ENCODE results near the gene TRPM3. TPM values are rescaled to one million over a fixed set of nuclear protein-coding genes. Genes with fewer than 3 reads are reported as not detected.

The TRPM3 gene
- total RNA-seq, 1 experiment from 2014 or later = 5.4 TPM

GRCh38 chr9:70579686-70580085 lies 541.7 kb downstream of the TRPM3 start (continued):
- TF ChIP-seq ZNF425 (CRISPR knock-in tag; conservative IDR thresholded peaks at IDR 0.05) (no peak), ZNF138 (CRISPR knock-in tag; conservative IDR thresholded peaks at IDR 0.05) (no peak), USF1 (CRISPR knock-in tag; IDR thresholded peaks at IDR 0.05) (no peak)

GRCh38 chr9:70578720-70579119 lies 542.7 kb downstream of the TRPM3 start:
- ChIA-PET CTCF (interaction anchor here (1.2 kb wide), 1 partner anchor 24 kb away, joined by 3 read pairs; no protein-coding TSS in a partner anchor), POLR2A (no interaction called here)
- no peak overlapping the region for H3K27ac Mint-ChIP-seq
- H3K4me3 Mint-ChIP-seq = no peak overlapping the region
- no peaks in the 10 kb centered on the region for H3K27me3 Mint-ChIP-seq (ENCODE audit: low read depth)
- TF ChIP-seq JAZF1 (CRISPR knock-in tag; IDR thresholded peaks at IDR 0.05) (no peak), ETV6 (CRISPR knock-in tag; IDR thresholded peaks at IDR 0.05) (no peak), E2F5 (CRISPR knock-in tag; IDR thresholded peaks at IDR 0.05) (no peak)
- H3K36me3 Mint-ChIP-seq = no peaks in the 10 kb centered on the region
- peaks cover 13% of the 10 kb centered on the region for H3K4me1 Mint-ChIP-seq
- ATAC-seq (no peak), DNase-seq (ENCODE audit: low spot score) (no peak)
- no peaks in the 10 kb centered on the region for H3K9me3 Mint-ChIP-seq

GRCh38 chr9:70577671-70578070 lies 543.8 kb downstream of the TRPM3 start:
- Mint-ChIP-seq H3K4me1 (peaks cover 16% of the 10 kb centered on the region), H3K9me3 (no peaks in the 10 kb centered on the region), H3K4me3 (no peak overlapping the region), H3K27ac (no peak overlapping the region), H3K36me3 (no peaks in the 10 kb centered on the region), H3K27me3 (ENCODE audit: low read depth) (no peaks in the 10 kb centered on the region)
- no peak for ATAC-seq
- no peak for DNase-seq (ENCODE audit: low spot score)
- ChIA-PET POLR2A (no interaction called here), CTCF (interaction anchor here (1.6 kb wide), 1 partner anchor 25 kb away, joined by 4 read pairs; no protein-coding TSS in a partner anchor)
- no peak for TF ChIP-seq TP53 (CRISPR knock-in tag; IDR thresholded peaks at IDR 0.05)
- no peak for TF ChIP-seq ZNF138 (CRISPR knock-in tag; conservative IDR thresholded peaks at IDR 0.05)
- no peak for TF ChIP-seq SP1 (CRISPR knock-in tag; conservative IDR thresholded peaks at IDR 0.05)
- no peak for TF ChIP-seq ZNF532 (CRISPR knock-in tag; IDR thresholded peaks at IDR 0.05; ENCODE audit: borderline replicate concordance)
- TF ChIP-seq ZNF317 (CRISPR knock-in tag; IDR thresholded peaks at IDR 0.05; ENCODE audit: borderline replicate concordance, low read depth) = no peak
- TF ChIP-seq USF1 (CRISPR knock-in tag; IDR thresholded peaks at IDR 0.05) = no peak
- TF ChIP-seq ZNF281 (CRISPR knock-in tag; IDR thresholded peaks at IDR 0.05) = no peak
- TF ChIP-seq KAT7 (CRISPR knock-in tag; IDR thresholded peaks at IDR 0.05; ENCODE audit: borderline replicate concordance) = no peak
- TF ChIP-seq TEAD4 (CRISPR knock-in tag; IDR thresholded peaks at IDR 0.05) = no peak
- no peak for TF ChIP-seq TEAD1 (CRISPR knock-in tag; IDR thresholded peaks at IDR 0.05)
- no peak for TF ChIP-seq CREM (CRISPR knock-in tag; IDR thresholded peaks at IDR 0.05)
- TF ChIP-seq CBFB (CRISPR knock-in tag; IDR thresholded peaks at IDR 0.05; ENCODE audit: low read depth) = no peak
- no peak for TF ChIP-seq PRDM15 (CRISPR knock-in tag; IDR thresholded peaks at IDR 0.05)
- TF ChIP-seq ZNF263 (CRISPR knock-in tag; IDR thresholded peaks at IDR 0.05; ENCODE audit: low read depth) = no peak

All from WTC11 (cell line).